Cardiac muscle cell (in vitro differentiated cells and primary cell): Measurements from ENCODE around the gene ABHD17B. TPM values are rescaled to one million over a fixed set of nuclear protein-coding genes. Genes with fewer than 3 reads are reported as not detected.

Experiments
- DNase-seq, 2 donors: peaks; one replicate each; pipeline versions ENCODE4 v3.0.0 to v3.0.0-alpha.2; 2010 to 2017; ENCODE audit warnings: low read depth in 1 of 2, low spot score in 1 of 2
- H3K27ac ChIP-seq: fragments of 200-600 bp; sonication (generic); 2 replicates; pipeline ENCODE4 v1.5.1; 2016
- H3K27me3 ChIP-seq: fragments of 200-600 bp; sonication (generic); 2 replicates; pipeline ENCODE4 v1.6.0; 2016; ENCODE audit warnings: control low read depth
- H3K36me3 ChIP-seq: fragments of 200-600 bp; sonication (generic); 2 replicates; pipeline ENCODE4 v1.5.1; 2016; ENCODE audit warnings: control low read depth
- H3K4me1 ChIP-seq: fragments of 200-600 bp; sonication (generic); 2 replicates; pipeline ENCODE4 v1.8.1; 2017; ENCODE audit warnings: low read depth, mild to moderate bottlenecking, mixed run types
- H3K4me3 ChIP-seq: fragments of 200-600 bp; sonication (generic); 2 replicates; pipeline ENCODE4 v1.5.1; 2016; ENCODE audit warnings: mild to moderate bottlenecking
- H3K9me3 ChIP-seq: fragments of 200-600 bp; sonication (generic); 2 replicates; pipeline ENCODE4 v1.5.1; 2017; ENCODE audit warnings: low read depth, mild to moderate bottlenecking, control low read depth
- CTCF ChIP-seq: IDR thresholded peaks from 2 replicates; pipeline ENCODE4 v1.5.1; 2012; ENCODE audit warnings: low read depth, mild to moderate bottlenecking, low read length
- polyA plus RNA-seq: library from polyadenylated mRNA; unstranded; fragments of >200 nt; fragmentation: Nextera tagmentation; extraction: Ambion mirVana; gene quantifications from 2 replicates; pipeline ENCODE4 v1.2.1, GENCODE V29; 2016
- total RNA-seq: library from RNA; depleted of rRNA; stranded (reverse); fragments of >200 nt; gene quantifications from 2 replicates; pipeline ENCODE4 v1.2.3, GENCODE V29; 2016

Gene ABHD17B
- total and polyA plus RNA-seq, 2 experiments from 2014 or later, result 19.6 to 28.2 TPM

DNA sequence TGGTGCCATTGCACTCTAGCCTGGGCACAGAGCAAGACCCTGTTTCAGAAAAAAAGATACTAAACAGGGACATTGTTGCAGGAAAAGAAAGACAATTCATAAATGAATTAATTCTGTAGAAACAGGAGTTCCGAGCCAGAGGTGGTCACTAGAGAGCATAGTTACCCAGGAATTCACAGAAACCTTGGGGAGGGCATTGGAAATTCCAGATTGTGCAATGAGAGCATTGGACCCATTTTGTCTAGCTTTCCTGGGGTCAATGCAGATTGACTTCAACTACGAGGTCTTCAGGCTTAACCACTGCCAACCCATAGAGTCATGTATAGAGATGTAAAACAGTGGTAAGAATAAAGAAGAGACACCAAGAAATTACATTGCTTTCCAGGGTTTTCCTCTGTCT is 63.1 kb downstream of the ABHD17B start:
- TF ChIP-seq CTCF, result no peak
- Histone ChIP-seq H3K4me3 (no peak overlapping the region), H3K36me3 (no peaks in the 10 kb centered on the region), H3K27ac (no peak overlapping the region), H3K9me3 (no peaks in the 10 kb centered on the region), H3K27me3 (no peaks in the 10 kb centered on the region), H3K4me1 (no peaks in the 10 kb centered on the region)
- no peak for DNase-seq

DNA sequence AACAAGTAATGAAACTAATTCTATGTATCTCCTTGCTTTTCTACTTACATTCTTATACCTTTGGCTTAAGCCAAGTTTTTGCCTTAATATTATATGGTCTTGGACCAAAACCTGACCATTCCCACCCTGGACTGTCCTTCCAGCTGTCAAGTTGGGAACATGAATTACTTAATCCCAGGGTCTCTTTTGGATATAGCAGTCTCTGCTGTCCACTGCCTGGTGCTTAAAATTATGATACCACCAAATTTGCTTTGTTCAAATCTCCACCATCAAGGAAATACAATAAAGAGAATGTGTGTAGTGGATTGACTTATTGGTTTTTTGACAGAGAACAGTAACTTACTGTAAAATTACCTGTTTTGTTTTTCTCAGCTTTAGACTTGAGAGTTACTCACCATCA is 66.2 kb downstream of the ABHD17B start:
- no peak for TF ChIP-seq CTCF
- Histone ChIP-seq H3K27ac (no peak overlapping the region), H3K9me3 (no peaks in the 10 kb centered on the region), H3K4me3 (no peak overlapping the region), H3K4me1 (no peaks in the 10 kb centered on the region), H3K36me3 (no peaks in the 10 kb centered on the region), H3K27me3 (no peaks in the 10 kb centered on the region)
- no peak for DNase-seq

GRCh38 chr9:71839668-71840067 is 71.3 kb downstream of the ABHD17B start:
- Histone ChIP-seq H3K27me3 (no peaks in the 10 kb centered on the region), H3K4me1 (no peaks in the 10 kb centered on the region)

DNA sequence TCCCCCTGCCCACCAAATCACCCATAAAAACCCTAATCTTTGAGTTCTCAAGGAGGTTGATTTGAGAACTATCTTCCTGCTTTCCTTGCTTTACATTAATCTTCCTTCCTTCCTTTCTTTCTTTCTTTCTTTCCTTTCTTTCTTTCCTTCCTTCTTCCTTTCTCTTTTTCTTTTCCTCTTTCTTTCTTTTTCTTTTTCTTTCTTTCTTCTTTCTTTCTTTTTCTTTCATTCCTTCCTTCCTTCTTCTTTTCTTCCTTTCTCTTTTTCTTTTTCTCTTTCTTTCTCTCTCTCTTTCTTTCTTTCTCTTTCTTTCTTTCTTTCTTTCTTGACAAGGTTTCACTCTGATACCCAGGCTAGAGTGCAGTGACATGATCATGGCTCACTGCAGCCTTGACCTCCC is 75.4 kb downstream of the ABHD17B start:
- TF ChIP-seq CTCF, result no peak
- no peaks in the 10 kb centered on the region for H3K27me3 ChIP-seq
- H3K27ac ChIP-seq, result no peak overlapping the region
- no peaks in the 10 kb centered on the region for H3K36me3 ChIP-seq
- no peak overlapping the region for H3K4me3 ChIP-seq
- H3K9me3 ChIP-seq, result no peaks in the 10 kb centered on the region
- no peaks in the 10 kb centered on the region for H3K4me1 ChIP-seq
- no peak for DNase-seq

More at GRCh38 chr9:71839668-71840067, 71.3 kb downstream of the ABHD17B start:
- no peak for DNase-seq
- Histone ChIP-seq H3K36me3 (no peaks in the 10 kb centered on the region), H3K4me3 (no peak overlapping the region), H3K9me3 (no peaks in the 10 kb centered on the region), H3K27ac (no peak overlapping the region)
- TF ChIP-seq CTCF, result no peak

- H3K4me3 ChIP-seq, result no peak overlapping the region
- no peaks in the 10 kb centered on the region for H3K9me3 ChIP-seq
- no peaks in the 10 kb centered on the region for H3K4me1 ChIP-seq
- no peak overlapping the region for H3K27ac ChIP-seq
- no peaks in the 10 kb centered on the region for H3K36me3 ChIP-seq
- TF ChIP-seq CTCF, result no peak
- H3K27me3 ChIP-seq, result no peaks in the 10 kb centered on the region
- no peak for DNase-seq
These were observed 80.1 kb downstream of the ABHD17B start for GRCh38 chr9:71830929-71831328.

GRCh38 chr9:71830153-71830552 is 80.8 kb downstream of the ABHD17B start:
- Histone ChIP-seq H3K4me1 (no peaks in the 10 kb centered on the region), H3K27ac (no peak overlapping the region), H3K9me3 (no peaks in the 10 kb centered on the region), H3K4me3 (no peak overlapping the region), H3K27me3 (no peaks in the 10 kb centered on the region), H3K36me3 (no peaks in the 10 kb centered on the region)
- no peak for DNase-seq
- no peak for TF ChIP-seq CTCF
